HG03025 (cell line): Measurements from ENCODE around the gene ADAMTS17.
"Not testable (repeated sequence)": the region's sequence is repeated elsewhere in the genome, so short reads cannot be mapped to it uniquely, and the experiment has no call there.

Experiments used
- ATAC-seq: cut with Tn5 transposase; IDR thresholded peaks from one replicate; pipeline ENCODE4 v1.9.1; 2021; ENCODE audit warnings: mild to moderate bottlenecking, moderate library complexity; ENCODE audit not compliant: unreplicated experiment, low FRiP score

The ADAMTS17 gene

GRCh38 chr15:100096700-100097099 lies 245.1 kb downstream of the ADAMTS17 start:
- no peak for ATAC-seq

- ATAC-seq, result no peak
These were observed 245.6 kb downstream of the ADAMTS17 start for GRCh38 chr15:100096248-100096600.

DNA sequence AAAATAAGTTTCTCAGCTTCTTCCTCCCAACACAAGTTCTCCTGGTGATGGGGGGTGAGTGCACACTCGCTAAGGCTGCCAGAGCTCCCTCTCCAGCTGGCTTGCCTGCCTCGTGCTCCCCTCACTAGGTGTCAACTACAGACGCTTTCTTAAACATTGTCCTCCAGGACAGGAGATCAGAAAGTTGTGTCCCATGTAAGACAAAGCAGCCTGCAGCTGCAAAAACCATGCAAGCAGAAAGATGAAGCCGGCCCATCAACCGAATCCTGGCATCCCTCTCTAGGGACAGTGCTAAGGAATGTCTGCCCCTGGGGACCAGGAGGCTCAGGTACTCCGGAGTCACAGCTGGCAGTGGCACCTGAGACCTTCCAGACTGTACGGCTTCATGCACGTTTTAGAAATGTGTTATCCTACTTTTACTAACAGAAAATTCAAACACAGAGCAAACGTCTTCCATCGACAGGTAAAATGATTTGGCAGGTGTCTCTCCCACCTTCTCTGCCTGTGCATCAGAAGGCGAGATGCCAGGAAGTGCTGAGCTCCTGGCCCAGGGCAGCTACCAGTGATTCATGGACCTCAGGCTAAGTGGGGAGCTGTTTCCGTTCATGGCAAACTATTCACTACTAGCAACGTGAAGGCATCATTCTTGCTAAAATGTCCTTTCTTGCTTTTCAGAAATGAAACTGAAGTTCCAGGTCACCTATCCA lies 246.1 kb downstream of the ADAMTS17 start:
- no peak for ATAC-seq

DNA sequence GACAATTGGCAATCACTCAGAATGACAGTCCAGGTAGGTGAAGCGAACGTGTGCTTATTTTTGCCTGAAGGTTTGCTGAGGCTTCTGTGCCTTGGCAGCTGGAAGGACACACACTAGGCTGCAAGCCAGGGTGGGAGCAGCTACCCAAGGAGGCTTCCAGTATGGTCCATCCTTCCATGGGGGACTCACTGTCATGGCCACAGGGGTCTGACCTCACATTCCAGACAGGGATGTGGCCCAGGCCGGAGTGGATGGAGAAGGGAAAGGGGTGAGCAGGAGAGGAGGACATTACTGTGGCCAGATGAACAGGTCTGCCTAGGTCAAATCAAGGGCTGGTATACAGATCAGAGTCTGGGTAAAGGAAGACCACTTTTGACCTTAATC lies 247.7 kb downstream of the ADAMTS17 start:
- ATAC-seq, result no peak

DNA sequence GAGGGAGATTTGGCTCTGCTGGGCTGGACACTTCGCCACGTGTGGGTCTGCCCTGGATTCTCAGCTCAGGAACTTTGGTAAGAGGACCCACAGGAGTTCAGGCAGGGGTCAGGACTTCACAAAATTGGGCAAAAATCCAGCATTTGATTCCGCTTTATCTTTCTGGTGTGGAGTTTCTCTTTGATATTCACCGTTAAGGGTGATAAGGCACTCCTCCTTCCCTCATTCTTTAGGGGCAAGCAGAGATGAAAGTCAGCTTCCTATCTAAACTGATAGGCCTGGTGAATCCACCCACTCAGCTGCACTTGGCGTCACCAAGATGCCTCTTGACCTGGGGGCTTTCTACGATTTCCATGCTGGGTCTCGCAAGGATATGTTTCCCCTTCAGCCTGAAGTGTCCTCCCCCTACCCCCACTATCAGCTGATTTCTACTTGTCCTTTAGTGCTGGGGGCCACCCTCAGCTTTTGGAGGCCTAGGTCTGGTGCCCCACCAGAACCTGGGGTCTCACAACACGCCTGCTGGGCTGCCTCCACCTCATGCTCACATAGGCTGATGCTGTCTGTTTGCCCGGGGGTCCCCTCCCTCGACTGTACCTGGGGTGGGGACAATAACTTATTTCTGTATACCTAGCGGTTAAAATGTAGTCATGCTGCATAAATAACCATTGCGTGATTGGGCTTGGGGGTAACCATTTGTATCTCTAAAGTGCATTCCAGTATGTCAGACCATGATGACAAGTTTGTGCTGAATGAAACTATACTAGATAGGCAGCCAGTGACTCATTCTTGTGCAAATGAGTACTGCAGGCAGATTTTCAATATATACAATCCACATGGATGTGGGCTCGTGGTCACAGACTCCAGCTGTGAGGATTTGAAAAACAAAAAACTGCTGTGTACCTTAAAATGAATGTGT lies 248.3 kb downstream of the ADAMTS17 start:
- no peak for ATAC-seq

- ATAC-seq, result no peak
These were observed 249.7 kb downstream of the ADAMTS17 start for GRCh38 chr15:100092034-100092433.

DNA sequence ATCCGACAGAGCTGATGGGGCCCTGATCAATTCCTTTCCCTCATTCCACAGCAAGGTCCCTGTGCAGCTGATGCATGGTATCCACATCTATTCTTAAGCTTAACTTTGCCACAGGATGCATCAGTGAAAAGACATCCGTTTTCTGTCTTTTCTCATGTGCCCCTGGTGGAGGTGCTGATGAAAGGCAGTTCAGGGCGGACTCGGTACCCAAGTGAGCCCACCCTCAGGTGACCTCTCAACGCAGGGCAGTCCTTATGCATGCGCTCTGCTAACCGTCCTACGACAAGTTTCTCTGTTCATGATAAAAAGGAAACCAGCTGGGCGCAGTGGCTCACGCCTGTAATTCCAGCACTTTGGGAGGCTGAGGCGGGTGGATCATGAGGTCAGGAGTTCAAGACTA lies 251.4 kb downstream of the ADAMTS17 start:
- ATAC-seq, result no peak

DNA sequence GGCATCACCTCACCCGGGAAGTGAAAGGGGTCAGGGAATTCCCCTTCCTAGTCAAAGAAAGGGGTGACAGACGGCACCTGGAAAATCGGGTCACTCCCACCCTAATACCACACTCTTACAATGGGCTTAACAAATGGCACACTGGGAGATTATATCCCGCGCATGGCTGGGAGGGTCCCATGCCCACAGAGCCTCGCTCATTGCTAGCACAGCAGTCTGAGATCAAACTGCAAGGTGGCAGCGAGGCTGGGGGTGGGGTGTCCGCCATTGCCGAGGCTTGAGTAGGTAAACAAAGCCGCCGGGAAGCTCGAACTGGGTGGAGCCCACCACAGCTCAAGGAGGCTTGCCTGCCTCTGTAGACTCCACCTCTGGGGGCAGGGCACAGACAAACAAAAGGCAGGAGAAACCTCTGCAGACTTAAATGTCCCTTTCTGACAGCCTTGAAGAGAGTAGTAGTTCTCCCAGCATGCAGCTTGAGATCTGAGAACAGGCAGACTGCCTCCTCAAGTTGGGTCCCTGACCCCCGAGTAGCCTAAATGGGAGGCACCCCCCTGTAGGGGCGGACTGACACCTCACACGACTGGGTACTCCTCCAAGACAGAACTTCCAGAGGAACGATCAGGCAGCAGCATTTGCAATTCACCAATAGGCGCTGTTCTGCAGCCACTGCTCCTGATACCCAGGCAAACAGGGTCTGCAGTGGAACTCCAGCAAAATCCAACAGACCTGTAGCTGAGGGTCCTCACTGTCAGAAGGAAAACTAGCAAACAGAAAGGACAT lies 257.5 kb downstream of the ADAMTS17 start:
- ATAC-seq, result not testable (repeated sequence)

GRCh38 chr15:100083572-100083971 lies 258.2 kb downstream of the ADAMTS17 start:
- no peak for ATAC-seq

DNA sequence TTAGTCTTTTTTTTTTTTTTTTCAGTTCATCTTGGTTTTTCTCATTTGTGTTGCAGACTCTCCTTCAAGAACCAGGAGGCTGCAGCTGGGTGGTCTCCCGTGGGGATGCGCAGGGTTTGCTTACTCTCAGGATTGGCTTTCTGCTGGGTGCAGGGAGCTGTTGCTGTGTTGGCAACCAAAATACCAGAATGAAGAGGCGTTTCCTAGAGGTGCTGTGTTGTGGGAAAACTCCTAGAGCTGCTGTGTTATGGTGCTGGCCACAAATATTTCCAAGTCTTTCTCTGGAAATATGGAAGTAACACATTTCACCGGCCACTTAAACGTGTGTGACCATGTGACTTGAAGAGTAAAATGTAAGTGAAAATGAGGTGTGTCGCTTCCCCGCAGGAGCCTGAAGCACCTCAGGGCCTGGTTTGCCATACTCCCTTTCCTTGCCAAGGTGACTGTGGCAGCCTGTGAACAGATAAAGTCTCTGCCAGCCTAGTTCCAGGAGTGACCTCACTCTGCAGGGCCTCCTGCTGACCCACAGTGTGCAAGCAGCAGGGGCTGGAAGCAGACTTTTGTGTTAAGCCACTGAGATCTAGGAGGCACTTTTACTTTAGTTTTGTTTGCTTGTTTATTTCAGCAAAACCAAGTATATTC lies 258.9 kb downstream of the ADAMTS17 start:
- no peak for ATAC-seq

- ATAC-seq, result no peak
These were observed 260.3 kb downstream of the ADAMTS17 start for GRCh38 chr15:100081454-100081853.

DNA sequence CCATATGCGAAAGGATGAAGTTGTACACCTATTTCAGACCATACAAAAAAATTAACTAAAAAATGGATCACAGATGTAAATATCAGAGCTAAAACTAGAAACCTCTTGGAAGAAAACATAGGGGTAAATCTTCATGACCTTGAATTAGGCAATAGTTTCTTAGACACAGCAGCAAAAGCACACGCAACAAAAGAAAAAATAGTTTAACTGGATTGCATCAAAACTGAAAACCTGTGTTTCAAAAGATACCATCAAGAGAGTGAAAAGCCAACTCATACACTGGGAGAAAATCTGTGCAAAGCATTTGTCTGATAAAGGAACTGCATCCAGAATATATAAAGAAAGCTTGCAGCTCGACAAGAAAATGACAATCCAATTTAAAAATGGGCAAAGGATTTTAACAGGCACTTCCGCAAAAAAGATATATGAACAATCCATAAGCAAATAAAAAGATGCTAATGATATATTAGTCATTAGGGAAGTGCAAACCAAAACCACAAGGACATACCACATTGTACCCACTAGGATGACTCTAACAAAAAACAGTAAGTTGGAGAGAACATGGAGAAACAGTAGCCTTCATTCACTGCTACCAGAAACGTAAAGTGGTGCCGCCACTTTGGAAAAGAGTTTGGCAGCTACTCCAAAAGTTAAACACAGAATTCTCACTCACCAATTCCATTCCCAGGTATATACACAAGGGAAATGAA lies 263.1 kb downstream of the ADAMTS17 start:
- no peak for ATAC-seq

GRCh38 chr15:100075229-100075628 lies 266.5 kb downstream of the ADAMTS17 start:
- no peak for ATAC-seq

GRCh38 chr15:100073982-100074381 lies 267.8 kb downstream of the ADAMTS17 start:
- no peak for ATAC-seq

GRCh38 chr15:100066521-100067280 lies 275.1 kb downstream of the ADAMTS17 start:
- ATAC-seq, result not testable (repeated sequence)

DNA sequence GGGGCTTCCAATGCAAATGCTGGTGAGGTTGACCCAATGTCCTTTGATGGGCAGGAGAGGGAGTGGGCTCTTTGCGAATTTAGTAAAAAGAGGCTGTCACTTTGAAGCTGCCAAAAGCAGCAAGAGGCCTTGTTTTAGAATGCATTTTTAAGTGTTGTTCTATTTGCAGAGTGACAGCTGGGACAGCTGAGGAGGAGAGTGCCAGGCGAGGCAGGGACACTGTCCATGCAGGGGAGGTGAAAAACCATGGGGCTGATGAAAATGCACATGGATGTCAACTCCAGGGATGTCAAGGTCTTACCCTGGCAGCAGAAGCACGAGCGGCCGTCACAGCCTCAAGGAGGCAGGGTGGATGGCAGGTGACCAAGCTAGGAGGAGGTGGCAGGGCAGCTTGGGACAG lies 279.8 kb downstream of the ADAMTS17 start:
- no peak for ATAC-seq

- no peak for ATAC-seq
These were observed 281.4 kb downstream of the ADAMTS17 start for GRCh38 chr15:100060276-100060926.

DNA sequence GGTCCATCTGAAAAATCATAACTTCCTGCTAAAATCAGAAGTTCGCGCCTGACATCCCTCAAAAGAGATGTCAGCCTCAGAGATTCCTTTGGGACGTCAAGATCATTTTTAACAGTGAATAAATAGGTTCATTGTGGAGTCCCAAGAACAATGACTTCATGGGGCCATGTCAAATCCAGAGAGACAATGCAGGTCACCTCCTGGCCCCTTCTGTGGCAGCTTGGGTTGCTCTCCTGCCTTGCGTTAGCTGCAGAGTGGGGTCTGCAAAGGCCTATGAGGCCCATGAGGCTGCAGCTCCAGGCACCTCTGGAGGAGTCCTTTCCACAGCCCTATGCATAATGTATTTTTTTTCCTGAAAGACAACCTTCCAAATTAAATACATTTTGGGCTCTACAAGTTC lies 282.3 kb downstream of the ADAMTS17 start:
- no peak for ATAC-seq

DNA sequence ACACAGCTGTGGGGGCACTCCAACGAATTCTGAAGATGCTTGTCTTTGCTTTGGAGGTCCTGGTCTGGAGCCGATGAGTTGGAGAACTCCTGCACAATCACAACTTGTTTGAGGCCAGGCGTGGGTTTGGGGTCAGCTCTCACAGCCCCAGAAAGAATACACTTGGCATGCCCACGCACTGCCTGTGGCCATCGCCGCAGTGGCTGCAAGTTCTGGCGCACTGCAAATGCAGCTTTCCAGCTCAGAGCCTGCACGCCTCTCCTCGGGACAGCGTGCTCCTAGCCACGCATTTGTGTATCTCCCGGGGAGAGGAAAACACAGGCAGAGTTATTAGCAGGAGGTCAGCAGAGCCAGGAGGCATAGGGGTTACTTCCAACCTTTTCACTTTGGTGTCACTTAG lies 282.7 kb downstream of the ADAMTS17 start:
- ATAC-seq, result no peak
